Measurements from ENCODE around the gene HSF4.

The HSF4 gene

GRCh38 chr16:67183627-67184452 lies 19.3 kb downstream of the HSF4 start, which contains the start of gene MATCAP1:
TSS of gene MATCAP1 (minus strand) at chr16:67183963. CDS start at chr16:67180610, 3,353 bp downstream.
- peak within 1 kb of the TSS; percentile 77 to 95 (median 91) for H3K27ac ChIP-seq
- H3K4me1 ChIP-seq, result peaks cover 46 to 62% (median 57%) of the 10 kb centered on the region in 10 experiments
- H3K9me3 ChIP-seq (replicated peaks in 1 of 11), result no peaks in the 10 kb centered on the region
- H3K4me3 ChIP-seq, result peak within 1 kb of the TSS; percentile 61 to 80 (median 71)
- peak in 4 of 11 experiments; percentile 18 to 55 (median 30); a peak in 3 of 22 replicates for TF ChIP-seq Cebpa-rat (IDR thresholded peaks at IDR 0.05)
- peak within 1 kb of the TSS; percentile 84 to 93 (median 89) for H3K9ac ChIP-seq
- peaks cover 0 to 11% (median 0%) of the 10 kb centered on the region in 11 experiments; a peak in 5 of 22 replicates for H3K36me3 ChIP-seq
- H3K27me3 ChIP-seq, result peaks cover 11 to 32% (median 24%) of the 10 kb centered on the region in 11 experiments
- peak within 1 kb of the TSS; percentile 94 to 100 (median 99) for H3K4me2 ChIP-seq
- H4K20me1 ChIP-seq, result peaks cover 20 to 66% (median 42%) of the 10 kb centered on the region in 11 experiments; a peak in 21 of 22 replicates

- H3K27me3 ChIP-seq, result peaks cover 9 to 27% (median 18%) of the 10 kb centered on the region in 11 experiments
- peak overlapping the region; percentile 84 to 93 (median 89); a peak in 20 of 22 replicates for H3K9ac ChIP-seq
- H4K20me1 ChIP-seq, result peaks cover 13 to 59% (median 35%) of the 10 kb centered on the region in 11 experiments; a peak in 21 of 22 replicates
- H3K4me1 ChIP-seq, result peaks cover 46 to 56% (median 54%) of the 10 kb centered on the region in 10 experiments
- H3K9me3 ChIP-seq (replicated peaks in 1 of 11), result no peaks in the 10 kb centered on the region
- H3K4me2 ChIP-seq, result peak overlapping the region; percentile 94 to 100 (median 99)
- peaks cover 0 to 11% (median 0%) of the 10 kb centered on the region in 11 experiments; a peak in 5 of 22 replicates for H3K36me3 ChIP-seq
- no peak overlapping the region for H3K27ac ChIP-seq
- H3K4me3 ChIP-seq, result peak overlapping the region; percentile 61 to 80 (median 71)
- TF ChIP-seq Cebpa-rat (IDR thresholded peaks at IDR 0.05), result no peak
These were observed 20.0 kb downstream of the HSF4 start for GRCh38 chr16:67184453-67184994.

- Histone ChIP-seq H3K27ac (no peak overlapping the region), H4K20me1 (peaks cover 7 to 53% (median 29%) of the 10 kb centered on the region in 11 experiments; a peak in 20 of 22 replicates), H3K4me3 (peak overlapping the region; percentile 61 to 80 (median 71); a peak in 15 of 20 replicates), H3K36me3 (peaks cover 0 to 9% (median 0%) of the 10 kb centered on the region in 11 experiments; a peak in 4 of 22 replicates), H3K9me3 (replicated peaks in 1 of 11) (no peaks in the 10 kb centered on the region), H3K4me1 (peaks cover 46 to 58% (median 55%) of the 10 kb centered on the region in 10 experiments), H3K27me3 (peaks cover 9 to 27% (median 18%) of the 10 kb centered on the region in 11 experiments), H3K4me2 (peak overlapping the region; percentile 94 to 100 (median 99)), H3K9ac (peak overlapping the region in 1 of 11 experiments; percentile 90; a peak in 1 of 22 replicates)
- TF ChIP-seq Cebpa-rat (IDR thresholded peaks at IDR 0.05), result no peak
These were observed 20.6 kb downstream of the HSF4 start for GRCh38 chr16:67184995-67185650.

- Histone ChIP-seq H3K9ac (no peak overlapping the region), H3K4me2 (peak overlapping the region; percentile 8 to 100 (median 94); a peak in 14 of 22 replicates), H4K20me1 (peaks cover 4 to 48% (median 24%) of the 10 kb centered on the region in 11 experiments; a peak in 19 of 22 replicates), H3K9me3 (replicated peaks in 1 of 11) (no peaks in the 10 kb centered on the region), H3K4me1 (peaks cover 45 to 58% (median 55%) of the 10 kb centered on the region in 10 experiments), H3K27me3 (peaks cover 9 to 27% (median 18%) of the 10 kb centered on the region in 11 experiments), H3K4me3 (no peak overlapping the region; a peak in 1 of 20 replicates), H3K36me3 (peaks cover 0 to 5% (median 0%) of the 10 kb centered on the region in 11 experiments; a peak in 2 of 22 replicates), H3K27ac (no peak overlapping the region)
- TF ChIP-seq Cebpa-rat (IDR thresholded peaks at IDR 0.05), result no peak
These were observed 21.1 kb downstream of the HSF4 start for GRCh38 chr16:67185651-67186134.

- Histone ChIP-seq H3K4me2 (no peak overlapping the region), H3K9ac (no peak overlapping the region), H4K20me1 (peaks cover 0 to 39% (median 16%) of the 10 kb centered on the region in 11 experiments; a peak in 17 of 22 replicates), H3K9me3 (replicated peaks in 1 of 11) (no peaks in the 10 kb centered on the region), H3K27me3 (peaks cover 9 to 27% (median 18%) of the 10 kb centered on the region in 11 experiments), H3K27ac (no peak overlapping the region), H3K4me1 (peaks cover 45 to 58% (median 55%) of the 10 kb centered on the region in 10 experiments), H3K4me3 (no peak overlapping the region), H3K36me3 (no peaks in the 10 kb centered on the region)
- no peak for TF ChIP-seq Cebpa-rat (IDR thresholded peaks at IDR 0.05)
These were observed 22.0 kb downstream of the HSF4 start for GRCh38 chr16:67186550-67186950.

GRCh38 chr16:67187175-67187890 lies 22.8 kb downstream of the HSF4 start:
- Histone ChIP-seq H4K20me1 (peaks cover 0 to 31% (median 15%) of the 10 kb centered on the region in 11 experiments; a peak in 18 of 22 replicates), H3K9ac (no peak overlapping the region), H3K9me3 (replicated peaks in 1 of 11) (no peaks in the 10 kb centered on the region), H3K27me3 (peaks cover 9 to 27% (median 18%) of the 10 kb centered on the region in 11 experiments), H3K27ac (no peak overlapping the region), H3K4me3 (no peak overlapping the region), H3K4me1 (peaks cover 41 to 53% (median 50%) of the 10 kb centered on the region in 10 experiments), H3K4me2 (no peak overlapping the region), H3K36me3 (no peaks in the 10 kb centered on the region)
- no peak for TF ChIP-seq Cebpa-rat (IDR thresholded peaks at IDR 0.05)

- Histone ChIP-seq H4K20me1 (peaks cover 0 to 32% (median 22%) of the 10 kb centered on the region in 11 experiments; a peak in 20 of 22 replicates), H3K4me2 (no peak overlapping the region), H3K27ac (no peak overlapping the region), H3K9ac (no peak overlapping the region), H3K9me3 (replicated peaks in 1 of 11) (no peaks in the 10 kb centered on the region), H3K4me1 (peaks cover 38 to 51% (median 48%) of the 10 kb centered on the region in 10 experiments), H3K36me3 (peaks cover 0 to 7% (median 4%) of the 10 kb centered on the region in 11 experiments; a peak in 14 of 22 replicates), H3K4me3 (no peak overlapping the region), H3K27me3 (peaks cover 9 to 27% (median 18%) of the 10 kb centered on the region in 11 experiments)
- no peak for TF ChIP-seq Cebpa-rat (IDR thresholded peaks at IDR 0.05)
These were observed 23.8 kb downstream of the HSF4 start for GRCh38 chr16:67188323-67188722.

Data from BLaER1 treated with 17β-estradiol and CSF1 and Interleukin-3, amounts not matched to agents 10 nM and 100 nM (cell line).